NCI-H2107 treated with DMSO at 0.1 percent for 48 hours (cell line): Measurements from ENCODE around the gene DGKH.

Experiments
- DNase-seq: peaks from one replicate; lab custom pipeline; 2025; ENCODE audit not compliant: unreplicated experiment; lab: John Stamatoyannopoulos, UW

DGKH gene

DNA sequence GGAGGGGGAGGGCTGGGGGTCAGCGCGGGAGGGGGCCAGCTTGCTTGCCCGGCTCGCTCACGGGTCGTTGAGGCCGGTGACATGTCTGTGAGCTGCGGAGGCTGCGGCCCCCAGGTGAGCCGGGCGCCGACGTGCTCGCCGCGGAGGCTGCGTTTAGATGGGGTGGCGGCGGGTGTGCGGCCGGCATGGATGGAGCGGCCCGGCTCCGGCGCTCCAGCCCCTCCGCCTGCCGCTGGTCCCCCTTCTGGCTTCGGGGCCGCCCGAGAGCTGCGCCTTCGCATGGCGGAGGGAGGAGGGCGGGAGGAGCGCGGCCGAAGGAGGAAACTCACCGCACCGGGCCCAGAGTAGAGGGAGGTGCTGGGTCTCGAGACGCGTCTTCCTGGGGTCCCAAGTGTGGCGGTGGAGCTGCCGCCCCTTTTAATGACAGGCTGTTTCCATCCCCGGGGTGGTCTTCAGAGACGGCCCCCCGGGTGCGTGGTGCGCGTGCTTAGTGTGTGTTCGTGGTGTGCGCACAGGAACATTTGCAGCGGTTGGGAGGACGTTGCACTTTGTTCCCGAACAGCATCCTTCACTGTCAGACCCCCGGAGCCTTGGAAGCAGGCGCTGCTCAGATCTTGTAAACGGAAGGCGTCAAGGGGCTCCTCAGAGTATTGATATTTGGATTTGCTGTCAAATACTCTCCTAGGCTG, 223.8 kb downstream of the DGKH start, which contains the start of gene AKAP11:
Gene AKAP11, plus strand, starts transcription at position 38 of the 689 bp plus-strand sequence. CDS start 14,197 bp downstream, outside the sequence.
- DNase-seq = no peak

DNA sequence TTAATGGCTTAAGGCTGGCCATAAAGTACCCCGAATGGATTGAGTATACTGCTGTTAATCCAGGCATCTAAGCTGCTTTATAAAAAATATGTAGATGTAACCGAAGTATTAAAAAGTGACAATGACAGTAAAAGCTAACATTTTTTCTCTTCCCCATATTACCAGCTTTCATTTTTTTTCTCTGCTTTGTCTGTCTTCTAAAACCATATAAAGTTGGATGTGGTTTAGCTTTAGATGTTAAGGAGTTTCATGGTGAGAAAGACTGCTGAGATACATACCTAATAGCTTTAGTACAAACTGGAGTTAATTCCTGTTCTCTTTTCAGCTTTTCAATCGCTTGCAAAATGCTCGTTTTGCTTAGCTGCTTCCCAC, 224.3 kb downstream of the DGKH start:
- DNase-seq = no peak

DNA sequence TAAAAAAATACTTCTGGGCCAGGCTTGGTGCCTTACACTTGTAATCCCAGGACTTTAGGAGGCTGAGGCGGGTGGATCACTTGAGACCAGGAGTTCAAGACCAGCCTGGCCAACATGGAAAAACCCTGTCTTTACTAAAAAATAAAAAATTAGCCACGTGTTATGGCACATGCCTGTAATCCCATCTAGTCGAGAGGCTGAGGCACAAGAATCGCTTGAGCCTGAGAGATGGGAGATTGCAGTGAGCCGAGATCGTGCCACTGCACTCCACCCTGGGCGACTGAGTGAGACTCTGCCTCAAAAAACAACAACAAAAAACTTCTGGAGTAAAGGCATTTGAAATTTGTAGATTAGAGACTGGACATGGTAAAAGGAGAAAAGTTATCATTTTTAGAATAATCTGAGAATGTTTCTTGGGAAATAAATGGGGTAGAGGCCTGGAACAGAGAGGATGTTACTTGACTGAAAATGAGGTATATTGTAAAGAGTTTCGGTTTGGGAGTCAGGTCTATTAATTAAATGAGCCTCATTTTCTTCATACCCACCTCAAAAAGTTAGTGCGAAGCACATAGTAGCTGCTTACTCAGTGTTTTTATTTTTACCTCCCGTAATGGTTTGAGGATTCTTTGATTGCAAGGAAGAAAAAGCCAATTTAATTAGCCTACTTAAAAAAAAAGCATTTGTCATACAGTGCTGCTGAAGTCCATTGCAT, 226.1 kb downstream of the DGKH start:
- no peak for DNase-seq

DNA sequence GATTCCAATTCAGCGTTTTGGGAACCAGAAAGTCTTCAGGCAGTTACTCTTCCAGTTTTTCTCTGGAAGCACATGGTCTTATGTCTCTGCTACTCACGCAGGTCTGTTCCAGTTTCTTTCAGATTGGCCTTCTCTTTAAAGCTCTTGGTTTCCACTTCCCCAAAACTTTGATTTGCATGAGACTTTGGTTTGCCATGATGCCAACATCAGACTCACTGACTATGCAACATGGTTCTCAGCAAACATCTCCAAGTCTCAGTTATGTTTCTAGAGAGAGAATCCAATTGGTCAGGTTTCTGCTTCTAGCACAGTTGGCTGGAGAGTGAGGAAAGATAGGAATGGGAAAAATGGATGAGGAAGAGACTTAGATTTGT, 226.6 kb downstream of the DGKH start:
- no peak for DNase-seq

DNA sequence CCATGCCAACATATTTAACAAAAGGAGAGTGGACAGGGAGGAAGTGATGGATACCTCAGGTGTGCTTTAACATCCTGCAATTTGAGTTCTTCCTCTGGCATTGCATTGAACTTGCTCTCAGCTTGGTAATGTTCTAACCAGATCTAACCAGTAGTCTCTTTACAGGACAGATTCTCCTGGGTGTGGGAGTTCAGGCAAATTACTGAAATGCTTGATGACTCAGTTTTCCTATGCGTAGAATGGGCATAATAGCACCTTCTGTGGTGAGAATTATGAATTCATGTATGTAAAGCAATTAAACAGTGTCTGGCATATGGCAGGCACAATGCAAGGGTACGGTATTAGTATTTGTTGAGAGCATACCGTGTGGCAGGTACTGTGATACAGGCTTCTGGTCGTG, 227.1 kb downstream of the DGKH start:
- DNase-seq = no peak

DNA sequence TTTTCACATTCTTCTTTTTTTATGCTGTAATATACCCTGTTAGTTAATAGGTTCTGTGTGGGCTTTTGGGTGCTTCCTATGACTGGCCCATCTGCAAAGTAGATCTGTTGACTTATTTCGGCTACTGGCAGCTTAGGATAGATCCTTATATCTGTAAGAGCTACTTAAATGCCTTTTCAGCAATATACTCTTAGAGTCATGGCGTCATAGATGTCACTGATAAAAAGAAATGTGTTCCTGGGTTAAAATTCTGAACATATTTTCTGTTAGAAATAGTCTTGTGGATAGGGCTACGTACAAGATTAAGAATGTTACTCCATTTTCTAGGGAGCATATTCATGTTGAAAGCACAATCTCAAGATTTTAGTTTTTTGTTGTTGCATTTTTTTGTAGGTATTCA, 228.2 kb downstream of the DGKH start:
- DNase-seq = no peak

DNA sequence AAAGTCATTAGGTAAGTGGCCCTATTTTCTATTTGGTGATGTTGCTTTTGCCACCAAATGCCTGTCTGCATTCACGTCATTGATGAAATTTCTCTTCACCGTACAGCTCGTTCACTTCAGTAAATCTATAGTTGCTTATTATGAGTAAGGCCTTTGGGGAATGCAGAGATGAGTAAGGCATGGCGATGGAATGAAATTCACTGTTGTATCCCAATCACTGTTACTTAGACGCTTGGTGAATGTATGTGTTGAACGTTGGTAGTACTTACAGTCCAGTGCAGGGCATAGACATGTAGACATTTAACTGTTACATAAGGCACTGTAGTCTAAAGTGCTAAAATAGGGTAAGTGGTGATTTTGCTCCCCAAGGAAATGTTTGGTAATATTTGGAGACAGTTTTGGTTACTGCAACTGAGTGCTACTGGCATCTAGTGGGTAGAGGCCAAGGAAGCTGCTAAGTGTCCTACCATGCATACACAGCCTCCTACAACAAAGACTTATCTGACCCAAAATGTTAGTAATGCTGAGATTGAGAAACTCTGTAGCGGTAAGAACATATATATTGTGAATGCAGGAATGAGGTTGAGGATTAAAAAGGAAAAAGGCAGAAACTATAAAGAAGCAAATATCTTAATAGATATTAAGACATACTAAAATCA, 229.3 kb downstream of the DGKH start:
- no peak for DNase-seq

DNA sequence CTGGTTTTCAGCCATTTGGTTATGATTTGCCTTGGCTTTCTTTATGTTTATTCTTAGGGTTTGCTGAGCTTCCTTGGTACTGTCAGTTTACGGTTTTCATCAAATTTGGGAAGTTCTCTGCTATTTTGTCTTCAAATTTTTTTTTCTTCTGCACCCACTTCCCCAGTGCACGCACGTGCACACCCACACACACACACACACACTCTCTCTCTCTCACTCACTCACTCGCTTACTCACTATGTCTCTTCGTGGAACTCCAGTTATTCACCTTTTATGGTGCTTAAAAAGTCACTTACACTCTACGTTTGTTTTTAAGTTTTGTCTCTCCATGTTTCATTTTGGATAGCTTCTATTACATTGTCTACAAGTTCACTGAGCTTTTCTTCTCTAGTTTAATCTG, 230.6 kb downstream of the DGKH start:
- no peak for DNase-seq

DNA sequence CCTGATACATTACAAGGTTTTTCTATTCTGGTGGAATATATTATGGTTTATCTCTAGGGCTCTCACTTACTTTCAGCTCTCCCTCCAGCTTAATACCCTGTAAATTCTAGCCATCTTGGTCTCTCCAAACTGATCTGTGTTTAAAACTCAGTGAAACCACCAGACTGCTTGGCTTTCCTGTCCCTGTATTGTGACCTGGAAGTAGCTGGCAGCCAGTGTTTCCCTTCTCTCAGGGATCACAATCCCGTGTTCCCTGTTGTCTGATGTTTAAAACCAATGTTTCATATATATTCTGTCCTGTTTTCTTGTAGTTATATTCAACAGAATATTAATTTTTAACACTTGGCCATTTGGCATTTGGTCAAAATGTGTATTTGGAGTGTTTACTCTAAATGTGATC, 231.5 kb downstream of the DGKH start:
- DNase-seq = no peak

DNA sequence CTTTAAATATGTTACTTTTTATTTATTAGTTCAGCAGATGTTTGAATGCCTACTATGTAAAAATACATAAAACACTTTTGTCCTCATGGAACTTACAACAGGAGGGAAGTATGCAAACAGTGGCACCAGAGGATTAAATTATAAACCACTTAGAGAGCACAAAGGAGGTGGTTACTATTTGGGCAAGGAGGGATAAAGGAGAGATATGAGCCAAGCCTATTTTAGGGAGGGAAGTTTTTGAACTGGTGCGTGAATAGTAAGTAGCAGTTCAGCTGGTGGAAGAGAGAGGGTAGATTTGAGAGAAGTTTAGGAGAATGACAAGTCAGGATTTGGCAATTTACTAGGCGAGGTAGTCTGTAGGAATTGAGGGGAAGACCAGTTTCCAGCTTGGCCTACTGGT, 232.1 kb downstream of the DGKH start:
- no peak for DNase-seq

DNA sequence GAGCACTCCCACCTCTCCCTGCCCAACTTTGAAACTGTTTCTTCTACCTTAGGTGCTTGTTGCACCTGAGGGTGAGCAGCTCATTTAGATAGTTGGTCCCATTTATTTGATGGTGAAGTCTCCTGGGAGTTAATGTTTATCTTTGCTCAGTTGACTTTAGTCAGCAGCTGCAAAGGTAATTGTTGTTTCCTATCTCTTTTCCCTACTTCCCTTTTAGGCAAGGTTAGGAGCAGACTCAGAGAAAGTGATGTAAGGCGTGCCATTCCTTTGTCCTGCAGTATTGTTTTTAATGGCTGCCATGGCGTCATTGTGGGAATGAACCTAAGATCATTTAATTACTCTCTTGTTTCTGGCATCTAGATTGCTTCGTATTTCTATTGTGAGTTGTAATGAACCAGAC, 235.1 kb downstream of the DGKH start:
- peak; percentile 72 for DNase-seq

DNA sequence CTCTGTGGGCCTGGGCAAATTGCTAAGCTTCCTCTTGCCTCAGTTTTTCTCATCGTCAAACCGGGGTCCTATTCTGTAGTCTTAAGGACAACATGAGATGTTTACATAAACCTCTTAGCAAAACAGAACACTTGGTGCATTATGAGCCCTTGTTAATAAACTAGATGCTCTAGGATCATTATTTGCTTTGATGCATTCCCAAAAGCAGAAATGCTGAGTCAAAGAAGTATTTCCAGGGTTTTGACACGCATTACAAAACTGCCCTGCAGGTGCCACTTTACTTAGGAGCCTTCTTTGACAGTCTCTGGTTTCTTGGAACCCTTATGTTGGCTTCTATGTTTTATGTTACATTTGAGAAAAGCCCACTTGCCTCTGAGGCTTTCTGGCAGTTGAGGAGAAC, 235.6 kb downstream of the DGKH start:
- no peak for DNase-seq
